Psoas muscle (tissue), 8 donors: ENCODE data around the gene KIF13A. TPM values are rescaled to one million over a fixed set of nuclear protein-coding genes. Genes with fewer than 3 reads are reported as not detected.

Source experiments
- ATAC-seq, 4 donors: fragments of 200-7000 bp; cut with Tn5 transposase; one replicate each; pipeline ENCODE4 v1.9.1; 2020; ENCODE audit warnings: moderate library complexity in 3 of 4, mild to moderate bottlenecking in 2 of 4
- DNase-seq, 2 donors: peaks; one replicate each; pipeline ENCODE4 v3.0.0-alpha.2; 2020
- H3K27ac ChIP-seq: fragments of 200-600 bp; one replicate; pipeline ENCODE4 v1.8.0; 2022
- H3K27me3 ChIP-seq, 3 donors: fragments of 200-600 bp in 1 of 3; one replicate each; pipeline versions ENCODE4 v1.6.1 to v1.8.0; 2013 to 2022; ENCODE audit warnings: low read length in 2 of 3, mild to moderate bottlenecking in 2 of 3, moderate library complexity in 1 of 3; ENCODE audit not compliant: insufficient read depth in 3 of 3
- H3K36me3 ChIP-seq, 2 donors: fragments of 200-600 bp in 1 of 2; one replicate each; pipeline versions ENCODE4 v1.6.1 to v1.8.0; 2013 to 2022; ENCODE audit warnings: low read depth in 1 of 2, mild to moderate bottlenecking in 1 of 2, moderate library complexity in 1 of 2; ENCODE audit not compliant: insufficient read depth in 1 of 2
- H3K4me1 ChIP-seq: fragments of 200-600 bp; one replicate; pipeline ENCODE4 v1.8.0; 2022
- H3K4me3 ChIP-seq: fragments of 200-600 bp; one replicate; pipeline ENCODE4 v1.8.0; 2022; ENCODE audit warnings: mild to moderate bottlenecking
- H3K9me3 ChIP-seq: fragments of 200-600 bp; one replicate; pipeline ENCODE4 v1.8.0; 2022
- CTCF ChIP-seq: fragments of 200-600 bp; IDR thresholded peaks from one replicate; pipeline ENCODE4 v1.8.0; 2022; ENCODE audit warnings: antibody characterized with exemption
- WGBS, 3 donors: extraction: QIAGEN DNeasy Blood & Tissue Kit; methylation state at CpG; one replicate each; pipeline versions ENCODE4 v1.1.6 to v1.1.7; 2013; 5-methylcytosine and 5-hydroxymethylcytosine counted together
- intact Hi-C, 2 donors: fragments of 100-400 bp; cut with DNase I; formaldehyde crosslinking; loops; one replicate each; pipeline versions ENCODE4 v1.11.0 to v1.14.2; 2022
- polyA plus RNA-seq, 3 donors: library from polyadenylated mRNA; stranded (reverse); fragments of 200-250 nt; gene quantifications; one replicate each; pipeline ENCODE4 v1.2.3, GENCODE V29; 2013
- total RNA-seq, 4 donors: library from RNA; stranded (reverse); fragmentation: NEBNext Ultra II Directional in 2 of 4; extraction: Animal tissue kit (Norgen Biotek cat#: 25700) in 2 of 4; gene quantifications; one replicate each; pipeline versions ENCODE4 v1.2.1 to v1.2.4, GENCODE V29; 2021 to 2023
- donor health status: healthy with polysubstance abuse.
- donor health status: DM: no; HTN: no; CAD: no; lungs with moderate emphysema.
- donor health status: Bipolar disorder and iron deficiency.
- donor health status: healthy.
- donor health status: DM: yes; HTN: yes; CAD: no.
- donor health status: DM: no; HTN: no; CAD: no.
- donor health status: DM: no; HTN: no; CAD: no.
- donor health status: DM: yes; HTN: yes; CAD: no.

The KIF13A gene
- total and polyA plus RNA-seq, 7 donors, result 17.0 to 80.2 (median 70.4) TPM

GRCh38 chr6:17881085-17881858 is 106.2 kb downstream of the KIF13A start:
- TF ChIP-seq CTCF, result no peak
- no peak overlapping the region for H3K4me3 ChIP-seq
- no peak overlapping the region for H3K27ac ChIP-seq
- H3K27me3 ChIP-seq, result no peaks in the 10 kb centered on the region
- ATAC-seq (no peak), DNase-seq (peak in 1 of 2 donors; percentile 21)
- whole genome bisulfite sequencing, 3 donors, result 95% methylated on average over 11 of the region's 11 CpGs
- no peaks in the 10 kb centered on the region for H3K36me3 ChIP-seq
- H3K4me1 ChIP-seq, result peaks cover 59% of the 10 kb centered on the region
- intact Hi-C loops, result no loop called here
- no peaks in the 10 kb centered on the region for H3K9me3 ChIP-seq

- H3K27ac ChIP-seq, result peak overlapping the region; percentile 56
Observed at GRCh38 chr6:17879184-17879583, 108.3 kb downstream of the KIF13A start.

GRCh38 chr6:17878734-17879133 is 108.7 kb downstream of the KIF13A start:
- Histone ChIP-seq H3K36me3 (no peaks in the 10 kb centered on the region), H3K4me1 (peaks cover 38% of the 10 kb centered on the region), H3K4me3 (no peak overlapping the region), H3K27me3 (no peaks in the 10 kb centered on the region), H3K27ac (peak overlapping the region; percentile 56), H3K9me3 (no peaks in the 10 kb centered on the region)
- DNase-seq, result no peak
- intact Hi-C loops, result no loop called here
- no peak for TF ChIP-seq CTCF
- WGBS, 3 donors, result 62 to 80% (median 65%) methylated on average over 1 of the region's 1 CpG
- ATAC-seq, result no peak

More at GRCh38 chr6:17879184-17879583, 108.3 kb downstream of the KIF13A start:
- no peaks in the 10 kb centered on the region for H3K36me3 ChIP-seq
- no peak for TF ChIP-seq CTCF
- intact Hi-C loops, result no loop called here
- H3K27me3 ChIP-seq, result no peaks in the 10 kb centered on the region
- H3K9me3 ChIP-seq, result no peaks in the 10 kb centered on the region
- 39 to 76% (median 46%) methylated on average over 2 of the region's 2 CpGs for WGBS, 3 donors
- H3K4me3 ChIP-seq, result no peak overlapping the region
- peak in 3 of 4 donors; percentile 57 to 80 (median 69) for ATAC-seq
- no peak for DNase-seq
- H3K4me1 ChIP-seq, result peaks cover 42% of the 10 kb centered on the region

GRCh38 chr6:17877895-17878440 is 109.5 kb downstream of the KIF13A start:
- intact Hi-C loops, result no loop called here
- Histone ChIP-seq H3K27ac (peak overlapping the region; percentile 1), H3K4me1 (peaks cover 44% of the 10 kb centered on the region), H3K36me3 (no peaks in the 10 kb centered on the region), H3K9me3 (no peaks in the 10 kb centered on the region), H3K27me3 (no peaks in the 10 kb centered on the region), H3K4me3 (no peak overlapping the region)
- DNase-seq (no peak), ATAC-seq (no peak)
- TF ChIP-seq CTCF, result no peak
- WGBS, 3 donors, result 79 to 89% (median 81%) methylated on average over 3 of the region's 3 CpGs
